ENCODE measurements around the gene RIOK2.
"Not testable (repeated sequence)": the region's sequence is repeated elsewhere in the genome, so short reads cannot be mapped to it uniquely, and the experiment has no call there.

DNA sequence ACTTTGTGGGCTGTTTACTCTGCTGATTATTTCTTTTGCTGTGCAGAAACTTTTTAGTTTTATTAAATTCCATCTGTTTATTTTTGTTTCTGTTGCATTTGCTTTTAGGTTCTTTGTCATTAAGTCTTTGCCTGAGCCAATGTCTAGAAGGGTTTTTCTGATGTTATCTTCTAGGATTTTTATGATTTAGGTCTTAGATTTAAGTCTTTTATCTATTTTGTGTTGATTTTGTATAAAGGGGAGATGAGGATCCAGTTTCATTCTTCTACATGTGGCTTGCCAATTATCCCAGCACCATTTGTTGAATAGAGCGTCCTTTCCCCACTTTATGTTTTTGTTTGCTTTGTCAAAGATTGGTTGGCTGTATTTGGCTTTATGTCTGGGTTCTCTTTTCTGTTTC, 6.5 kb upstream of the RIOK2 start:
- TF ChIP-seq EZH2phosphoT487 (IDR thresholded peaks at IDR 0.05; ENCODE audit: borderline replicate concordance); CTCF (conservative IDR thresholded peaks at IDR 0.05; ENCODE audit: low read length): not testable (repeated sequence)
